ENCODE measurements around the gene RSU1. TPM values are rescaled to one million over a fixed set of nuclear protein-coding genes. Genes with fewer than 3 reads are reported as not detected.
"Not testable (repeated sequence)": the region's sequence is repeated elsewhere in the genome, so short reads cannot be mapped to it uniquely, and the experiment has no call there.

Gene RSU1
- total RNA-seq, 6 donors from 2014 or later = 36.7 to 81.4 (median 48.0) TPM

- WGBS, 2 donors = 69 to 76% methylated on average over 8 of the region's 8 CpGs
- no peaks in the 10 kb centered on the region for H3K27me3 ChIP-seq
- no peak overlapping the region for H3K27ac ChIP-seq
- no peaks in the 10 kb centered on the region for H3K36me3 ChIP-seq
- ATAC-seq (ENCODE audit: low FRiP score in 2 of 2) (no peak), DNase-seq (no peak)
- H3K4me3 ChIP-seq = no peak overlapping the region
- TF ChIP-seq CTCF (IDR thresholded peaks at IDR 0.05) (no peak), EP300 (IDR thresholded peaks at IDR 0.05) (no peak), POLR2A (IDR thresholded peaks at IDR 0.05) (no peak), POLR2AphosphoS5 (IDR thresholded peaks at IDR 0.05) (no peak)
- H3K9me3 ChIP-seq = no peaks in the 10 kb centered on the region
- H3K4me1 ChIP-seq = peaks cover 0 to 10% (median 4%) of the 10 kb centered on the region in 4 donors
Measured at GRCh38 chr10:16835228-16835627, 18.0 kb upstream of the RSU1 start.

- Histone ChIP-seq H3K27me3 (no peaks in the 10 kb centered on the region), H3K4me3 (no peak overlapping the region), H3K36me3 (no peaks in the 10 kb centered on the region), H3K27ac (peak overlapping the region; percentile 61 to 76 (median 72)), H3K9me3 (no peaks in the 10 kb centered on the region), H3K4me1 (peaks cover 0 to 18% (median 9%) of the 10 kb centered on the region in 4 donors)
- TF ChIP-seq CTCF (IDR thresholded peaks at IDR 0.05) (no peak), POLR2AphosphoS5 (IDR thresholded peaks at IDR 0.05) (peak in 1 of 2 donors; percentile 24)
- WGBS, 2 donors = 32 to 34% methylated on average over 11 of the region's 11 CpGs
- ATAC-seq (ENCODE audit: low FRiP score in 2 of 2) = peak; percentile 38 to 52
- peak in 1 of 2 donors; percentile 42 for DNase-seq
Measured at GRCh38 chr10:16832351-16833080, 15.3 kb upstream of the RSU1 start.

GRCh38 chr10:16828701-16829175 is 11.5 kb upstream of the RSU1 start:
- Histone ChIP-seq H3K36me3 (no peaks in the 10 kb centered on the region), H3K27me3 (no peaks in the 10 kb centered on the region), H3K4me3 (no peak overlapping the region), H3K9me3 (no peaks in the 10 kb centered on the region), H3K4me1 (peaks cover 0 to 18% (median 9%) of the 10 kb centered on the region in 4 donors), H3K27ac (peak overlapping the region in 3 of 4 donors; percentile 5 to 35 (median 27))
- DNase-seq (no peak), ATAC-seq (ENCODE audit: low FRiP score in 2 of 2) (peak; percentile 28 to 61)
- WGBS, 2 donors = 41 to 50% methylated on average over 9 of the region's 9 CpGs
- TF ChIP-seq CTCF (IDR thresholded peaks at IDR 0.05) (no peak), POLR2A (IDR thresholded peaks at IDR 0.05) (no peak), POLR2AphosphoS5 (IDR thresholded peaks at IDR 0.05) (no peak), EP300 (IDR thresholded peaks at IDR 0.05) (no peak)

GRCh38 chr10:16828114-16828568 is 10.9 kb upstream of the RSU1 start:
- DNase-seq (peak in 1 of 2 donors; percentile 48), ATAC-seq (ENCODE audit: low FRiP score in 2 of 2) (peak; percentile 87 to 93)
- Histone ChIP-seq H3K27me3 (no peaks in the 10 kb centered on the region), H3K9me3 (peaks cover 0 to under 1% (median 0%) of the 10 kb centered on the region in 4 donors), H3K4me1 (peaks cover 0 to 16% (median 9%) of the 10 kb centered on the region in 4 donors), H3K36me3 (no peaks in the 10 kb centered on the region), H3K4me3 (peak overlapping the region in 1 of 4 donors; percentile 11), H3K27ac (peak overlapping the region in 1 of 4 donors; percentile 35)
- no peak for TF ChIP-seq EP300 (IDR thresholded peaks at IDR 0.05)
- peak; percentile 35 to 74 (median 44) for TF ChIP-seq CTCF (IDR thresholded peaks at IDR 0.05)
- 9 to 10% methylated on average over 11 of the region's 11 CpGs for WGBS, 2 donors

GRCh38 chr10:16827474-16827873 is 10.2 kb upstream of the RSU1 start:
- H3K27ac ChIP-seq; ATAC-seq (ENCODE audit: low FRiP score in 2 of 2); H3K9me3 ChIP-seq; DNase-seq; H3K27me3 ChIP-seq; H3K36me3 ChIP-seq: not testable (repeated sequence)
- peak overlapping the region in 1 of 4 donors; percentile 11 for H3K4me3 ChIP-seq
- H3K4me1 ChIP-seq = peaks cover 0 to 13% (median 8%) of the 10 kb centered on the region in 4 donors
- WGBS, 2 donors = 63 to 65% methylated on average over 8 of the region's 8 CpGs
